ENCODE measurements around the gene ARAP1.

GRCh38 chr11:72776844-72777754, 24.9 kb upstream of the ARAP1 start:
- TF ChIP-seq CTCF (IDR thresholded peaks at IDR 0.05) (no peak), POLR2A (IDR thresholded peaks at IDR 0.05) (no peak), POLR2AphosphoS5 (IDR thresholded peaks at IDR 0.05) (no peak)

Measured in suprapubic skin (tissue), 4 donors.